HEK293T (cell line): ENCODE data around the gene CCDC187.

Source experiments
- BHLHE40 ChIP-seq: fragments of 450-650 bp; IDR thresholded peaks from 2 replicates; pipeline ENCODE4 v1.6.1; 2016; ENCODE audit warnings: mild to moderate bottlenecking, moderate library complexity, borderline replicate concordance
- ELF4 ChIP-seq: fragments of 450-650 bp; IDR thresholded peaks from 2 replicates; pipeline ENCODE4 v1.6.1; 2017; ENCODE audit warnings: antibody characterized with exemption
- FOXA1 ChIP-seq: fragments of 450-650 bp; IDR thresholded peaks from 2 replicates; pipeline ENCODE4 v1.6.1; 2016; ENCODE audit warnings: mild to moderate bottlenecking
- LEF1 ChIP-seq: fragments of 450-650 bp; IDR thresholded peaks from 2 replicates; pipeline ENCODE4 v1.6.1; 2017; ENCODE audit warnings: mild to moderate bottlenecking, borderline replicate concordance
- PKNOX1 ChIP-seq: fragments of 450-650 bp; IDR thresholded peaks from 2 replicates; pipeline ENCODE4 v1.6.1; 2016
- SP1 ChIP-seq: fragments of 450-650 bp; IDR thresholded peaks from 2 replicates; pipeline ENCODE4 v1.6.1; 2017
- TARDBP ChIP-seq: fragments of 450-650 bp; IDR thresholded peaks from 2 replicates; pipeline ENCODE4 v1.6.1; 2016
- ZNF384 ChIP-seq: fragments of 450-650 bp; IDR thresholded peaks from 2 replicates; pipeline ENCODE4 v1.6.1; 2016

DNA sequence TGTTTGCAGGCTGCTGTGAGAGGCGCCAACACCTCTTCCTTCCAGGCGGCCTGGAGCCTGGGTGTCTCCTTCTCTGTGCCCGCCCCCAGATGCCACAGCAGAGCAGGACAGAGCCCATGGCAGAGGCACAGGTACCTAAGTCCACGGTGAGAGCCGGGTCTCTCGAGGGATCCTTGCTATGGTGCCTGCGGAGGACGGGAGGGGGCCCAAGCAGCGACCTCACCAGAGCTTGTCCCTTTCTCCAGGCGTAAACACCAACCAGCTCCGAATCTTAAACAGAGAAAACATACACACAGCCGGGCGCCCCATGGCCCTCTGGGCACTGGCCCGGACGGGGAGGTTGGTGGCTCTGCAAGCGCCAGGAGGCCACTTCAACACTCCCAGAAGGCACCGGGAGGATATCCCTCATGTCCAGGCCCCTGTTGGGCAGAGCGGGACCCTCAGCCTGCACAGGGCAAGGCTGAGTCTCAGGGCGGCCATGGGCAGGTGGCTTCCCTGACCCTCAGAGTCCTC, 11.8 kb downstream of the CCDC187 start:
- TF ChIP-seq SP1: no peak
- no peak for TF ChIP-seq PKNOX1
- TF ChIP-seq BHLHE40: no peak
- TF ChIP-seq TARDBP: no peak
- TF ChIP-seq LEF1: no peak
- TF ChIP-seq ELF4: no peak
- TF ChIP-seq ZNF384: no peak
- TF ChIP-seq FOXA1: no peak
